Ishikawa (cell line): Measurements from ENCODE around the gene SCN9A.

Experiments used
- CEBPB ChIP-seq: IDR thresholded peaks from 2 replicates; pipeline ENCODE4 v1.6.1; 2012
- CREB1 ChIP-seq: IDR thresholded peaks from 2 replicates; pipeline ENCODE4 v1.6.1; 2012; ENCODE audit warnings: low read depth
- EGR1 ChIP-seq: IDR thresholded peaks from 2 replicates; pipeline ENCODE4 v1.6.1; 2012
- EP300 ChIP-seq: IDR thresholded peaks from 2 replicates; pipeline ENCODE4 v1.6.1; 2012; ENCODE audit warnings: borderline replicate concordance
- FOXM1 ChIP-seq: IDR thresholded peaks from 2 replicates; pipeline ENCODE4 v1.6.1; 2012; ENCODE audit warnings: low read depth, borderline replicate concordance
- RAD21 ChIP-seq: IDR thresholded peaks from 2 replicates; pipeline ENCODE4 v1.6.1; 2012; ENCODE audit warnings: low read depth
- TAF1 ChIP-seq: IDR thresholded peaks from 2 replicates; pipeline ENCODE4 v1.6.1; 2012; ENCODE audit warnings: low read depth, mild to moderate bottlenecking
- TEAD4 ChIP-seq: IDR thresholded peaks from 2 replicates; pipeline ENCODE4 v1.6.1; 2012
- YY1 ChIP-seq: IDR thresholded peaks from 2 replicates; pipeline ENCODE4 v1.6.1; 2012; ENCODE audit warnings: low read depth
- ZBTB7A ChIP-seq: IDR thresholded peaks from 2 replicates; pipeline ENCODE4 v1.6.1; 2012; ENCODE audit warnings: low read depth
- TF ChIP-seq, protein P1 (sequence below): IDR thresholded peaks from 2 replicates; pipeline ENCODE4 v1.6.1; 2012
- TF ChIP-seq, protein P2 (sequence below): IDR thresholded peaks from 2 replicates; pipeline ENCODE4 v1.6.1; 2012; ENCODE audit warnings: low read depth, mild to moderate bottlenecking
- TF ChIP-seq, protein P3 (sequence below): IDR thresholded peaks from 2 replicates; pipeline ENCODE4 v1.6.1; 2012

DNA sequence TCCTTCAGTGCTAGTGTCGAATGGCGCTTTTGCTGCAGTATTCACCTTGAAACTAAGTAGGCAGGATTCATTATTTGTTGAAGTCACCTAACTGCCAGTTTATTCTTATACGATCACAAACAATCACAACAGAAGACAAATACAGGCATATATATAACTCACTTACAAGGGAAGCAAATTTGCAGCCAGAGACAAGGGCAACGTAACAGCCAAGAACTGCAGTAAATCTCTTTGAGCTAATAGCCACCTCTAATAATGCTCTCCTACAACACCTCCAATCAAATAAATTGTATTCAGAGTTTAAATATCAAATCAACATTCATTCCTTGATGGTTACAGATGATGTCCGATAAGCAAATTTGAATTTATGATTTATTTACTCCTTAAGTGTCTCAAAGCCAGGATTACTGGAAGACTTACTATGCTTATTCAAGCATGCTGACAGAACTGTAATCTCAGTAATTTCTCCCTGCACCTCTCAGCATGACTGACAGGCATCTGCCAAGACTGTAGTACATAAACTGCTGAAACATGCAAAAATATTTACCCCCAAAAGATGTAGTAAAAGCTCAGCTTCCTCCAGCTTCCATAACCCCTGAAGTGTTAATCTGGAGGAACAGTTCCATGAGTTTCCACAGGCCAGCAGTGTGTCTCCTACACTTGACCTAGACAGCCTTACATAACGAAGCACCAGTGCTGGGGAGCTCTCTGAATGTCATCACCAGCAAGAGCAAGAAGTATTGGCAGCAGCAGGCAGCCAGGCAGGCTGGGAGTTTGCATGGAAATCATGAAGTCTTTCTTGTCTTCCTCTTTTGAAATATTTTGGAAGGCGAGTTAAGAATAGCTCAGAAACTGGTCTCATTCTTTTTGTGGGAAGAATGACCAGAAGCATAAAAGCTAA, 227.0 kb downstream of the SCN9A start:
- TF ChIP-seq, protein P1, sequence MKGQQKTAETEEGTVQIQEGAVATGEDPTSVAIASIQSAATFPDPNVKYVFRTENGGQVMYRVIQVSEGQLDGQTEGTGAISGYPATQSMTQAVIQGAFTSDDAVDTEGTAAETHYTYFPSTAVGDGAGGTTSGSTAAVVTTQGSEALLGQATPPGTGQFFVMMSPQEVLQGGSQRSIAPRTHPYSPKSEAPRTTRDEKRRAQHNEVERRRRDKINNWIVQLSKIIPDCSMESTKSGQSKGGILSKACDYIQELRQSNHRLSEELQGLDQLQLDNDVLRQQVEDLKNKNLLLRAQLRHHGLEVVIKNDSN, result no peak
- TF ChIP-seq RAD21 (no peak), EP300 (no peak), ZBTB7A (no peak), FOXM1 (no peak), TAF1 (no peak), CREB1 (no peak), CEBPB (no peak), TEAD4 (no peak), YY1 (no peak), EGR1 (no peak)
- TF ChIP-seq, protein P2, sequence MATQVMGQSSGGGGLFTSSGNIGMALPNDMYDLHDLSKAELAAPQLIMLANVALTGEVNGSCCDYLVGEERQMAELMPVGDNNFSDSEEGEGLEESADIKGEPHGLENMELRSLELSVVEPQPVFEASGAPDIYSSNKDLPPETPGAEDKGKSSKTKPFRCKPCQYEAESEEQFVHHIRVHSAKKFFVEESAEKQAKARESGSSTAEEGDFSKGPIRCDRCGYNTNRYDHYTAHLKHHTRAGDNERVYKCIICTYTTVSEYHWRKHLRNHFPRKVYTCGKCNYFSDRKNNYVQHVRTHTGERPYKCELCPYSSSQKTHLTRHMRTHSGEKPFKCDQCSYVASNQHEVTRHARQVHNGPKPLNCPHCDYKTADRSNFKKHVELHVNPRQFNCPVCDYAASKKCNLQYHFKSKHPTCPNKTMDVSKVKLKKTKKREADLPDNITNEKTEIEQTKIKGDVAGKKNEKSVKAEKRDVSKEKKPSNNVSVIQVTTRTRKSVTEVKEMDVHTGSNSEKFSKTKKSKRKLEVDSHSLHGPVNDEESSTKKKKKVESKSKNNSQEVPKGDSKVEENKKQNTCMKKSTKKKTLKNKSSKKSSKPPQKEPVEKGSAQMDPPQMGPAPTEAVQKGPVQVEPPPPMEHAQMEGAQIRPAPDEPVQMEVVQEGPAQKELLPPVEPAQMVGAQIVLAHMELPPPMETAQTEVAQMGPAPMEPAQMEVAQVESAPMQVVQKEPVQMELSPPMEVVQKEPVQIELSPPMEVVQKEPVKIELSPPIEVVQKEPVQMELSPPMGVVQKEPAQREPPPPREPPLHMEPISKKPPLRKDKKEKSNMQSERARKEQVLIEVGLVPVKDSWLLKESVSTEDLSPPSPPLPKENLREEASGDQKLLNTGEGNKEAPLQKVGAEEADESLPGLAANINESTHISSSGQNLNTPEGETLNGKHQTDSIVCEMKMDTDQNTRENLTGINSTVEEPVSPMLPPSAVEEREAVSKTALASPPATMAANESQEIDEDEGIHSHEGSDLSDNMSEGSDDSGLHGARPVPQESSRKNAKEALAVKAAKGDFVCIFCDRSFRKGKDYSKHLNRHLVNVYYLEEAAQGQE, result no peak
- TF ChIP-seq, protein P3, sequence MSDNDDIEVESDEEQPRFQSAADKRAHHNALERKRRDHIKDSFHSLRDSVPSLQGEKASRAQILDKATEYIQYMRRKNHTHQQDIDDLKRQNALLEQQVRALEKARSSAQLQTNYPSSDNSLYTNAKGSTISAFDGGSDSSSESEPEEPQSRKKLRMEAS, result no peak
